Thyroid gland (tissue), 4 donors: Measurements from ENCODE around the gene CAMTA2. TPM values are rescaled to one million over a fixed set of nuclear protein-coding genes. Genes with fewer than 3 reads are reported as not detected.
A peak's percentile ranks its signal among the peaks of the same experiment; 100 is the strongest.
"Not testable (repeated sequence)": the region's sequence is repeated elsewhere in the genome, so short reads cannot be mapped to it uniquely, and the experiment has no call there.

Experiments
- DNase-seq, 2 donors: peaks; one replicate each; pipeline ENCODE4 v3.0.0-alpha.2; 2019
- H3K27ac ChIP-seq, 3 donors: fragments of 200-600 bp; sonication (generic); 1 replicate in 2 of 3; 2 replicates in 1 of 3; pipeline ENCODE4 v1.5.1; 2016 to 2019; ENCODE audit warnings: mild to moderate bottlenecking in 1 of 3, moderate library complexity in 1 of 3
- H3K27me3 ChIP-seq: fragments of 200-600 bp; sonication (generic); one replicate; pipeline ENCODE4 v1.5.1; 2019
- H3K36me3 ChIP-seq, 2 donors: fragments of 200-600 bp; sonication (generic); one replicate each; pipeline ENCODE4 v1.5.1; 2016 to 2019
- H3K4me1 ChIP-seq, 2 donors: fragments of 200-600 bp; sonication (generic); one replicate each; pipeline ENCODE4 v1.5.1; 2017 to 2019
- H3K4me3 ChIP-seq, 3 donors: fragments of 200-600 bp; sonication (generic); replicated peaks in 1 of 3; 1 replicate in 2 of 3; 2 replicates in 1 of 3; pipeline ENCODE4 v1.5.1; 2016; ENCODE audit warnings: mild to moderate bottlenecking in 1 of 3
- H3K9me3 ChIP-seq: fragments of 200-600 bp; sonication (generic); one replicate; pipeline ENCODE4 v1.5.1; 2017
- POLR2A ChIP-seq, 2 donors: fragments of 450-650 bp; IDR thresholded peaks; one replicate each; pipeline ENCODE4 v1.6.1; 2017; ENCODE audit warnings: antibody characterized with exemption in 2 of 2, mild to moderate bottlenecking in 2 of 2, moderate library complexity in 1 of 2
- WGBS, 2 donors: methylation state at CpG; one replicate each; pipeline ENCODE4 v1.1.5; 2017; 5-methylcytosine and 5-hydroxymethylcytosine counted together
- intact Hi-C: fragments of 100-400 bp; cut with DNase I; formaldehyde crosslinking; loops from one replicate; pipeline ENCODE4 v1.15.1; 2023
- total RNA-seq, 4 donors: library from RNA; depleted of rRNA; stranded (reverse); fragments of >200 nt; gene quantifications; one replicate each; pipeline ENCODE4 v1.2.3, GENCODE V29; 2016
- TF ChIP-seq, protein P1 (sequence below), 6 experiments: fragments of 200-600 bp in 3 of 6; fragments of 450-650 bp in 3 of 6; sonication (generic) in 3 of 6; IDR thresholded peaks; one replicate each; pipeline ENCODE4 v1.5.1; 2016 to 2019; ENCODE audit warnings: antibody characterized with exemption in 6 of 6, mild to moderate bottlenecking in 2 of 6, inconsistent platforms in 1 of 6, moderate library complexity in 1 of 6

The CAMTA2 gene
- total RNA-seq, 4 donors from 2014 or later, result 17.1 to 29.0 (median 20.4) TPM

DNA sequence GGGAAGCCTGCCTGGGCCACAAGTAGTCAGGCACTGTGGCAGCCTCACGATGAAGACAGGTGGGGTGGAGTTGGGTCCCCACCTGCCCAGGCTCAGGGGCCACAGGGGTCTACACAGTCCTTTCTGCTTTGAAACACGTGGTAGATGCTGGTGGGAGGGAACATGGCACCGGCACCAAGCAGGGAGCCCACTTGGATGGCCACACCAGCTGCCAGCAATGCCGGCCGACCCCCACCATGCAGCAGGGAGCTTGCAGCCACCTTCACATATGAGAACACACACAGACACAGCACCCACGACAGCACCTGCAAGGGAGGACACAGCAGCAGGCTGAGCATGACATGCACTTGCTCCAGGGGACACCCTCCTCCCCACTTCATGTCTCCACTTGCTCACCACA, 45.4 kb upstream of the CAMTA2 start:
- Histone ChIP-seq H3K27me3 (no peaks in the 10 kb centered on the region), H3K4me1 (peaks cover 4 to 5% of the 10 kb centered on the region in 2 donors), H3K36me3 (no peaks in the 10 kb centered on the region), H3K4me3 (no peak overlapping the region), H3K27ac (no peak overlapping the region), H3K9me3 (no peaks in the 10 kb centered on the region)
- TF ChIP-seq POLR2A (IDR thresholded peaks at IDR 0.05), result no peak
- TF ChIP-seq, protein P1, sequence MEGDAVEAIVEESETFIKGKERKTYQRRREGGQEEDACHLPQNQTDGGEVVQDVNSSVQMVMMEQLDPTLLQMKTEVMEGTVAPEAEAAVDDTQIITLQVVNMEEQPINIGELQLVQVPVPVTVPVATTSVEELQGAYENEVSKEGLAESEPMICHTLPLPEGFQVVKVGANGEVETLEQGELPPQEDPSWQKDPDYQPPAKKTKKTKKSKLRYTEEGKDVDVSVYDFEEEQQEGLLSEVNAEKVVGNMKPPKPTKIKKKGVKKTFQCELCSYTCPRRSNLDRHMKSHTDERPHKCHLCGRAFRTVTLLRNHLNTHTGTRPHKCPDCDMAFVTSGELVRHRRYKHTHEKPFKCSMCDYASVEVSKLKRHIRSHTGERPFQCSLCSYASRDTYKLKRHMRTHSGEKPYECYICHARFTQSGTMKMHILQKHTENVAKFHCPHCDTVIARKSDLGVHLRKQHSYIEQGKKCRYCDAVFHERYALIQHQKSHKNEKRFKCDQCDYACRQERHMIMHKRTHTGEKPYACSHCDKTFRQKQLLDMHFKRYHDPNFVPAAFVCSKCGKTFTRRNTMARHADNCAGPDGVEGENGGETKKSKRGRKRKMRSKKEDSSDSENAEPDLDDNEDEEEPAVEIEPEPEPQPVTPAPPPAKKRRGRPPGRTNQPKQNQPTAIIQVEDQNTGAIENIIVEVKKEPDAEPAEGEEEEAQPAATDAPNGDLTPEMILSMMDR (IDR thresholded peaks at IDR 0.05), result no peak
- intact Hi-C loops, result no loop called here
- no peak for DNase-seq
- WGBS, 2 donors, result 57 to 100% methylated on average over 2 to 3 of the region's 6 CpGs

- H3K27ac ChIP-seq, result peak overlapping the region in 1 of 3 donors; percentile 6
- H3K4me3 ChIP-seq, result peak overlapping the region in 1 of 3 donors; percentile 36
- H3K27me3 ChIP-seq, result no peaks in the 10 kb centered on the region
- WGBS, 2 donors, result 4 to 9% methylated on average over 18 to 33 of the region's 48 CpGs
- H3K36me3 ChIP-seq, result no peaks in the 10 kb centered on the region
- no peak for TF ChIP-seq POLR2A (IDR thresholded peaks at IDR 0.05)
- TF ChIP-seq, protein P1 (IDR thresholded peaks at IDR 0.05), result peak; percentile 66 to 89 (median 76)
- H3K9me3 ChIP-seq, result no peaks in the 10 kb centered on the region
- peaks cover 4 to 5% of the 10 kb centered on the region in 2 donors for H3K4me1 ChIP-seq
- intact Hi-C loops, result no loop called here
- DNase-seq, result peak; percentile 78 to 83
These were observed 44.0 kb upstream of the CAMTA2 start for GRCh38 chr17:5031365-5032082.

DNA sequence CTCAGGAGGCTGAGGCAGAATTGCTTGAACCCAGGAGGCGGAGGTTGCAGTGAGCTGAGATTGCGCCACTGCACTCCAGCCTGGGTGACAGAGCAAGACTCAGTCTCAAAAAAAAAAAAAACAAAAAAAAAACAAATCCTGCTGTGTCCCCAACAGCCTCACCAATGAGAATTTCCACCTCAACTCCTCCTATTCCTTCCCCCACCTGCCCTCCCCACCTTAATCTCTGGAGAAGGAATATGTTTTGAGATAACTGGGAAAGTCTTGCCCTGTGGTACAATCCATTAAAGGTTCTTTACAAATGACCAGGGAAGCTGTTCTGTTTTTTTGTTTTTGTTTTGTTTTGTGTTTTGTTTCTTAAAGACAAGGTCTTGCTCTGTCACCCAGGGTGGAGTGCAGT, 42.7 kb upstream of the CAMTA2 start:
- WGBS, 2 donors, result 76 to 90% methylated on average over 2 of the region's 2 CpGs
- intact Hi-C loops, H3K9me3 ChIP-seq, DNase-seq, H3K27me3 ChIP-seq, H3K36me3 ChIP-seq, H3K27ac ChIP-seq, H3K4me3 ChIP-seq: not testable (repeated sequence)
- H3K4me1 ChIP-seq, result peaks cover 13 to 14% of the 10 kb centered on the region in 2 donors

DNA sequence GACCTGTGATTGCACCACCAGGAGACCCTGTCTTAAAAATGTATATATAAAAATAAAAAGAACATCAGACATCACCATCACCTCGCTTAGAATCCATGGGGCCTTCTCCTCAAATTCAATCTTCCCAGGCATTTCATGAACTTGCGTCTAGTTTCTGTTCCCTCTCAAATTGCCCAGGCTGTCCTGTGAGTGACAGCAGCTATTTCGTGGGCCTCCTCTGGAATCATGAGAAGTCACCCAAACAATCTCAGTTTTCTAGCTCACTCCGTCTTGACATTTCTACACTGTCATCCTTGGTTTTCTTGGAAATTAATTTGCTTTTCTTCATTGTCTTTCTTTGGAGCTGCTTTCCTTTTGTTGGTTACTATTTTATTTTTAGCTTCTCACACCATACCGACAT, 40.4 kb upstream of the CAMTA2 start:
- WGBS, 2 donors, result 81 to 86% methylated on average over 5 of the region's 5 CpGs
- Histone ChIP-seq H3K4me3 (no peak overlapping the region), H3K27me3 (no peaks in the 10 kb centered on the region), H3K4me1 (peaks cover 16 to 17% of the 10 kb centered on the region in 2 donors), H3K27ac (no peak overlapping the region), H3K9me3 (no peaks in the 10 kb centered on the region), H3K36me3 (peaks cover 10 to 13% of the 10 kb centered on the region in 2 donors)
- no peak for DNase-seq
- TF ChIP-seq POLR2A (IDR thresholded peaks at IDR 0.05), result no peak
- TF ChIP-seq, protein P1 (IDR thresholded peaks at IDR 0.05), result no peak
- intact Hi-C loops, result no loop called here

DNA sequence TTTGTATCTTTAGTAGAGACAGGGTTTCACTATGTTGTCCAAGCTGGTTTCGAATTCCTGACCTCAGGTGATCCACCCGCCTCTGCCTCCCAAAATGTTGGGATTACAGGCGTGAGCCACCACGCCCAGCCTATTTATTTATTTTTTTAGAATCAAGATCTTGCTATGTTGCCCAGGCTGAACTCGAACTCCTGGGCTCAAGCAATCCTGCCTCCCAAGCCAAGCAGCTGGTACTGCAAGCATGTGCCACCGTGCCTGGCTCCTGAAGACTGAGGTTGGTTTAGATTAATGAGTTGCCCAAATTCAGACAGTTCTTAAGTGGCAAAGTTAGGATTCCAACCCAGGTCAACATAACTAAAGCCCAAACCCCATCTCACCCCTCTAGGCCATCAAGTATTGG, 39.8 kb upstream of the CAMTA2 start:
- Histone ChIP-seq H3K4me3 (no peak overlapping the region), H3K27me3 (no peaks in the 10 kb centered on the region), H3K4me1 (peaks cover 16 to 17% of the 10 kb centered on the region in 2 donors), H3K36me3 (peaks cover 15 to 20% of the 10 kb centered on the region in 2 donors), H3K27ac (no peak overlapping the region), H3K9me3 (no peaks in the 10 kb centered on the region)
- TF ChIP-seq, protein P1 (IDR thresholded peaks at IDR 0.05), result no peak
- no peak for TF ChIP-seq POLR2A (IDR thresholded peaks at IDR 0.05)
- WGBS, 2 donors, result 97% methylated on average over 6 of the region's 6 CpGs
- no peak for DNase-seq
- intact Hi-C loops, result no loop called here
